ENCODE measurements around the gene STK11. TPM values are rescaled to one million over a fixed set of nuclear protein-coding genes. Genes with fewer than 3 reads are reported as not detected.
A peak's percentile ranks its signal among the peaks of the same experiment; 100 is the strongest.
"Not testable (repeated sequence)": the region's sequence is repeated elsewhere in the genome, so short reads cannot be mapped to it uniquely, and the experiment has no call there.

STK11 gene
- total RNA-seq, 1 donor from 2014 or later = 49.9 TPM

- ATAC-seq = peak; percentile 45
- intact Hi-C loops (cut with DNase I) = loop anchor here (1.0 to 10.0 kb wide), 3 partner anchors 23 to 449 kb away; partner anchors contain the start of genes ARID3A and PTBP1
- peak; percentile 95 for DNase-seq (ENCODE audit: missing footprints)
Measured at GRCh38 chr19:1243768-1244692, 38.5 kb downstream of the STK11 start.

- peak; percentile 89 for DNase-seq (ENCODE audit: missing footprints)
Measured at GRCh38 chr19:1244693-1245451, 39.3 kb downstream of the STK11 start.

DNA sequence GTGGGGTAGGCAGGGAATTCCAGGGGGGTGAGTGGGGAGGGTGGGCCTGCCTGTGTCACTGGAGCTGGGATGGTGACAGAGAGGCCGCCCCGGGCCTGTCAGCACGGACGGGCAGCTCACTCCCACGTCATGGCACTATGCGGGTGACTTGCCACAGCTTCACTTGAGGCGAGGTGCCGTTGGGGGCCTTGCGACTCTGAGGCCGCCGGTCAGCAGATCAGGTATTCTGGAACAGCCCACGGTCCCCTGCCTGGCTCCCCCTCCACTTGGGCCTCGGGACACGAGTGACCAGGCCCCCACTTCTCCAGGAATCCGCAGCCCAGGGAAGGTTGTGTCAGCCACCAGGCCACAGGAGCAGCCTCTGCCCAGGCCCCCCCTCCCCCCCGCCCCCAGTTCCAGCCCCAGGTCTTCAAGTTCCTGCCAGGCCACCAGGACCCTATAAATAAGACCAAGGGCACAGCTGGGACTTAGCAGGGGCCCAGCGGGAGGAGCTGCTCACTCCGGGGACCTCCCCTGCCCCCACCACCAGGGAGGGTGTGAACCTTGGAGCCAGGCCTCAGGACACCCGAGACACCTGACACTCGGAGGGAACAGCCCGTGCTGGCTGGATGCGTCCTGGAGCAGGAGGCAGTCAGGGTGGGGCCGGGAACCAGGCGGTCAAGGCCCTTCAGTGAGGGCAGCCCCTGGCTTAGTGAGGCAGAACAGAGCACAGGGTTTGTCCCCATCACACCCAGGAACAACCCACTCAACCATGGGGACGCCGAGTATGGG lies 40.1 kb downstream of the STK11 start:
- peak; percentile 37 for ATAC-seq
- intact Hi-C loops (cut with DNase I) = loop anchor here (1.0 to 10.0 kb wide), 3 partner anchors 138 to 451 kb away; partner anchors contain the start of genes ARID3A, NDUFS7 and PTBP1
- DNase-seq (ENCODE audit: missing footprints) = peak; percentile 86

More at GRCh38 chr19:1244693-1245451, 39.3 kb downstream of the STK11 start:
- ATAC-seq = peak; percentile 24
- intact Hi-C loops (cut with DNase I) = loop anchor here (1.0 to 10.0 kb wide), 4 partner anchors 22 to 450 kb away; partner anchors contain the start of genes ARID3A, NDUFS7 and PTBP1

GRCh38 chr19:1246265-1247087 lies 40.9 kb downstream of the STK11 start:
- DNase-seq (ENCODE audit: missing footprints) = peak; percentile 71
- intact Hi-C loops (cut with DNase I) = loop anchor here (10.0 kb wide), 2 partner anchors 322 to 452 kb away; partner anchors contain the start of genes ARID3A and PTBP1
- ATAC-seq = not testable (repeated sequence)

GRCh38 chr19:1247748-1248138 lies 42.2 kb downstream of the STK11 start:
- ATAC-seq = no peak
- intact Hi-C loops (cut with DNase I) = loop anchor here (10.0 kb wide), 2 partner anchors 323 to 453 kb away; partner anchors contain the start of genes ARID3A and PTBP1
- no peak for DNase-seq (ENCODE audit: missing footprints)

GRCh38 chr19:1248139-1248785 lies 42.7 kb downstream of the STK11 start, which contains the start of gene MIDN:
MIDN (plus strand) TSS chr19:1248583; CDS start chr19:1250297, 1,714 bp downstream.
- DNase-seq (ENCODE audit: missing footprints) = peak; percentile 95
- intact Hi-C loops (cut with DNase I) = loop anchor here (10.0 kb wide), 2 partner anchors 323 to 453 kb away; partner anchors contain the start of genes ARID3A and PTBP1
- peak; percentile 40 for ATAC-seq

GRCh38 chr19:1248786-1249297 lies 43.3 kb downstream of the STK11 start:
- intact Hi-C loops (cut with DNase I) = loop anchor here (1.0 to 10.0 kb wide), 3 partner anchors 17 to 454 kb away; partner anchors contain the start of genes ARID3A and PTBP1
- DNase-seq (ENCODE audit: missing footprints) (peak; percentile 91), ATAC-seq (peak; percentile 20)

DNA sequence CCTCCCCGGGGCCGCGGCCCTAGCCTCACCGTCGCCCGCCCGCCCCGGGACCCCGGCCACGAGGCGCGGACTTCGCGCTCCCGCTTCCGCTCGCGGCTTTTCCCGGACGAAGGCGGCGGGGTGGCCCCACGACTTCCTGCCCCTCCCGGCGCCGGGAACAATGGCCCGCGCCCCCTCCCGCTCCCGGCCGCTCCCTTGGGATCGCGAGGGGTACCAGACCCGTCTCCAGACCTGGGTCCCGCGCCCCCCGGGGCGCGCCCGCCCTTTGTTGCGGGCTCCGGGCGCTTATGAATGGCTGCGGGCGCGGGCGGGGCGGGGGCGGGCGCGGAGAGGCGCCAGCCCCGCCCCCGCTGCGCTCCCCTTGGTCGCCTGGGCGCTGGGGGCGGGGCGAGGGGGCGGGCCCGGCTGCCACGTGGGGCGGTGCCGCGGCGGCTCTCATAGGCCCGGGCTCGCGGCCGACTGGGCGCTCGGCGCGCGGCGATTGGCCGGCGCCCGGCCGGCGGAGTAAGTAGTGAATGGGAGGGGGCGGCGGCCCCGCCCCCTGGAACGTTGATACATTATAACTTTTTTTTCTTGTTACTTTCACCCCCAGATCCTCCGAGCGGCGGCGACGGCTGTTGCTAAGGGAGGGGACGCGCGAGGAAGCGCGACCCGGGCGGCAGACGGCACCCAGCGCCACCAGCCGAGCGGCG lies 43.9 kb downstream of the STK11 start:
- DNase-seq (ENCODE audit: missing footprints) (peak; percentile 98), ATAC-seq (peak; percentile 17)
- intact Hi-C loops (cut with DNase I) = loop anchor here (1.0 to 10.0 kb wide), 3 partner anchors 17 to 455 kb away; partner anchors contain the start of genes ARID3A and PTBP1

- ATAC-seq (no peak), DNase-seq (ENCODE audit: missing footprints) (no peak)
- intact Hi-C loops (cut with DNase I) = loop anchor here (1.0 to 10.0 kb wide), 3 partner anchors 16 to 455 kb away; partner anchors contain the start of genes ARID3A and PTBP1
Measured at GRCh38 chr19:1249990-1250436, 44.4 kb downstream of the STK11 start.

- ATAC-seq = no peak
- intact Hi-C loops (cut with DNase I) = no loop called here
- peak; percentile 88 for DNase-seq (ENCODE audit: missing footprints)
Measured at GRCh38 chr19:1250437-1251260, 45.1 kb downstream of the STK11 start.

GRCh38 chr19:1251330-1252220 lies 46.0 kb downstream of the STK11 start:
- intact Hi-C loops (cut with DNase I) = no loop called here
- ATAC-seq (no peak), DNase-seq (ENCODE audit: missing footprints) (peak; percentile 95)

DNA sequence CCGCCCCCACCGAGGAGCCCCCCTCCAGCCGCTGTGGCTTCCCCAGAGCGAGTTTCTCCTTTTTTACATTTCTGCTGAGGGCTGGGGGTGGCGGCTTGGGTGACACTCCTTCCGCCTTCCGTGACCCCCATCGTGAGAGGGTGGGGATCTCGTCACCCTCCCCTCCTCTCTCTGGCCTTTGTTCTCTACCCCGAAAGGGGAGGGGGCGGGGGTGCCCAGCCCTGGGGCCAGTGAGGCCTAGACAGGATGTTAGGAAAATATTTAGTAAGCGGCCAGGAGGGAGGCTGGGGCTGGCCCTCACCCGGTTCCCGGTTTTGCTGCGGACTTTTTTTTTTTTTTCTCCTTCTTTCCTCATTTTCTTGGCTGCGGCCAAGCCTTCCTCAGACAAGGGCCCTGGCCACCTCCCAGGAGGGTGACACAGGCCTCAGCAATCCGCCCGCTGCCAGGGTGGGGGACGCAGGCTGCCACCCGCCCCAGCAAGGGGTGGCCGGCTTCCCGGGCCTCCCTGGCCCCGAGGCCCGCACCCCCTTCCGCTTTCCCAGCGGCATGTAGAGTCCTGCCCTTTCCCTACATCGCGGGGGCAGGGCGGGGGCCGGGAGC lies 46.7 kb downstream of the STK11 start:
- ATAC-seq (peak; percentile 54), DNase-seq (ENCODE audit: missing footprints) (peak; percentile 97)
- intact Hi-C loops (cut with DNase I) = no loop called here

GRCh38 chr19:1252821-1253513 lies 47.4 kb downstream of the STK11 start:
- DNase-seq (ENCODE audit: missing footprints) (peak; percentile 97), ATAC-seq (peak; percentile 47)
- intact Hi-C loops (cut with DNase I) = no loop called here
